Thoracic aorta (tissue), 2 donors: ENCODE results near the gene SLAMF8. TPM values are rescaled to one million over a fixed set of nuclear protein-coding genes. Genes with fewer than 3 reads are reported as not detected.

Experiments
- ATAC-seq: fragments of 150-250 bp; one replicate; pipeline ENCODE4 v1.8.0; 2017; ENCODE audit warnings: low read depth; ENCODE audit not compliant: insufficient number of reproducible peaks, low FRiP score
- DNase-seq: peaks from one replicate; pipeline ENCODE4 v3.0.0-alpha.2; 2020; ENCODE audit warnings: low spot score
- H3K27ac ChIP-seq, 2 donors: fragments of 200-600 bp; sonication (generic); 1 replicate in 1 of 2; 2 replicates in 1 of 2; pipeline ENCODE4 v1.5.1; 2016; ENCODE audit warnings: mild to moderate bottlenecking in 2 of 2, moderate library complexity in 2 of 2
- H3K27me3 ChIP-seq: fragments of 200-600 bp; sonication (generic); replicated peaks from 2 replicates; pipeline ENCODE4 v1.6.0; 2016; ENCODE audit warnings: mild to moderate bottlenecking; ENCODE audit not compliant: insufficient read depth
- H3K36me3 ChIP-seq: fragments of 200-600 bp; sonication (generic); one replicate; pipeline ENCODE4 v1.5.1; 2016
- H3K4me1 ChIP-seq, 2 donors: fragments of 200-600 bp; sonication (generic); 1 replicate in 1 of 2; 2 replicates in 1 of 2; pipeline versions ENCODE4 v1.5.1 to v1.6.0; 2016; ENCODE audit warnings: low read depth in 2 of 2, mild to moderate bottlenecking in 1 of 2; ENCODE audit not compliant: control insufficient read depth in 1 of 2
- H3K4me3 ChIP-seq: fragments of 200-600 bp; sonication (generic); 2 replicates; pipeline ENCODE4 v1.5.1; 2016; ENCODE audit warnings: mild to moderate bottlenecking
- H3K9me3 ChIP-seq: fragments of 200-600 bp; sonication (generic); 2 replicates; pipeline ENCODE4 v1.5.1; 2016
- total RNA-seq, 2 donors: library from RNA; depleted of rRNA; stranded (reverse); fragments of >200 nt; gene quantifications; one replicate each; pipeline versions ENCODE4 v1.1.0 to v1.2.3, GENCODE V29; 2016
- TF ChIP-seq, protein P1 (sequence below): fragments of 200-600 bp; sonication (generic); IDR thresholded peaks from one replicate; pipeline ENCODE4 v1.5.1; 2019; ENCODE audit warnings: antibody characterized with exemption

Gene SLAMF8
- total RNA-seq, 2 donors from 2014 or later = 5.6 to 9.9 TPM

DNA sequence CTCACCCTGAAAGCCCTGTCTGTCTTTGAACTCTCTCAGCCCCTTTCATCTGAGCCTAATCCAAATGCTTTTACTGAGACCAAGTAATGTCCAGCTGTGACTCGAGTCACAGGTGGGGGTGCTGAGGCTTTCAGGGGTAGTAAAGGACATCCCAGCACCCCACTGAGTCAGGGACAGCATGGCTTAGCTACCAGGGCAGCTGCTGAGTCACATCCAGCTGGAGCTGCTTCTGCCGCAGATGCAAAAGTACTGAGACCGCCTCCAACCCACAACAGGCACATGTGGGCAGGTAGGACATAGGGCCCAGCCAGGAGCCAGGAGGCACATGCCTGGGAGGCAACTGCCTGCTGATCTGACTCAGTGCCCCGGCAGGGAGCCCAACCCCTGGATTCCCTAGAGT lies 42.5 kb downstream of the SLAMF8 start:
- DNase-seq = no peak
- TF ChIP-seq, protein P1, sequence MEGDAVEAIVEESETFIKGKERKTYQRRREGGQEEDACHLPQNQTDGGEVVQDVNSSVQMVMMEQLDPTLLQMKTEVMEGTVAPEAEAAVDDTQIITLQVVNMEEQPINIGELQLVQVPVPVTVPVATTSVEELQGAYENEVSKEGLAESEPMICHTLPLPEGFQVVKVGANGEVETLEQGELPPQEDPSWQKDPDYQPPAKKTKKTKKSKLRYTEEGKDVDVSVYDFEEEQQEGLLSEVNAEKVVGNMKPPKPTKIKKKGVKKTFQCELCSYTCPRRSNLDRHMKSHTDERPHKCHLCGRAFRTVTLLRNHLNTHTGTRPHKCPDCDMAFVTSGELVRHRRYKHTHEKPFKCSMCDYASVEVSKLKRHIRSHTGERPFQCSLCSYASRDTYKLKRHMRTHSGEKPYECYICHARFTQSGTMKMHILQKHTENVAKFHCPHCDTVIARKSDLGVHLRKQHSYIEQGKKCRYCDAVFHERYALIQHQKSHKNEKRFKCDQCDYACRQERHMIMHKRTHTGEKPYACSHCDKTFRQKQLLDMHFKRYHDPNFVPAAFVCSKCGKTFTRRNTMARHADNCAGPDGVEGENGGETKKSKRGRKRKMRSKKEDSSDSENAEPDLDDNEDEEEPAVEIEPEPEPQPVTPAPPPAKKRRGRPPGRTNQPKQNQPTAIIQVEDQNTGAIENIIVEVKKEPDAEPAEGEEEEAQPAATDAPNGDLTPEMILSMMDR = no peak

GRCh38 chr1:159869607-159870006 lies 42.9 kb downstream of the SLAMF8 start:
- Histone ChIP-seq H3K4me3 (no peak overlapping the region), H3K27ac (no peak overlapping the region), H3K4me1 (no peaks in the 10 kb centered on the region), H3K27me3 (no peaks in the 10 kb centered on the region), H3K9me3 (no peaks in the 10 kb centered on the region), H3K36me3 (no peaks in the 10 kb centered on the region)
- ATAC-seq (no peak), DNase-seq (no peak)
- TF ChIP-seq, protein P1 = no peak

More for the DNA sequence above, 42.5 kb downstream of the SLAMF8 start:
- Histone ChIP-seq H3K4me3 (no peak overlapping the region), H3K9me3 (no peaks in the 10 kb centered on the region), H3K27ac (no peak overlapping the region), H3K4me1 (no peaks in the 10 kb centered on the region), H3K36me3 (no peaks in the 10 kb centered on the region), H3K27me3 (no peaks in the 10 kb centered on the region)
- no peak for ATAC-seq

GRCh38 chr1:159870704-159871103 lies 44.0 kb downstream of the SLAMF8 start:
- H3K27me3 ChIP-seq = no peaks in the 10 kb centered on the region
- H3K9me3 ChIP-seq = no peaks in the 10 kb centered on the region
- TF ChIP-seq, protein P1 = no peak
- no peak overlapping the region for H3K4me3 ChIP-seq
- no peaks in the 10 kb centered on the region for H3K36me3 ChIP-seq
- ATAC-seq (no peak), DNase-seq (no peak)
- H3K4me1 ChIP-seq = no peaks in the 10 kb centered on the region
- H3K27ac ChIP-seq = no peak overlapping the region

GRCh38 chr1:159872891-159873290 lies 46.2 kb downstream of the SLAMF8 start:
- Histone ChIP-seq H3K4me3 (no peak overlapping the region), H3K27me3 (no peaks in the 10 kb centered on the region), H3K36me3 (no peaks in the 10 kb centered on the region), H3K4me1 (no peaks in the 10 kb centered on the region), H3K27ac (no peak overlapping the region), H3K9me3 (no peaks in the 10 kb centered on the region)
- DNase-seq (no peak), ATAC-seq (no peak)
- TF ChIP-seq, protein P1 = no peak

- H3K9me3 ChIP-seq = no peaks in the 10 kb centered on the region
- ATAC-seq (no peak), DNase-seq (no peak)
- TF ChIP-seq, protein P1 = no peak
- H3K27ac ChIP-seq = no peak overlapping the region
- H3K27me3 ChIP-seq = no peaks in the 10 kb centered on the region
- H3K4me1 ChIP-seq = no peaks in the 10 kb centered on the region
- H3K36me3 ChIP-seq = no peaks in the 10 kb centered on the region
- H3K4me3 ChIP-seq = no peak overlapping the region
Observed at GRCh38 chr1:159873530-159874143, 47.0 kb downstream of the SLAMF8 start.
